ENCODE data around the gene CIAO2B.
"Not testable (repeated sequence)": the region's sequence is repeated elsewhere in the genome, so short reads cannot be mapped to it uniquely, and the experiment has no call there.

CIAO2B gene

DNA sequence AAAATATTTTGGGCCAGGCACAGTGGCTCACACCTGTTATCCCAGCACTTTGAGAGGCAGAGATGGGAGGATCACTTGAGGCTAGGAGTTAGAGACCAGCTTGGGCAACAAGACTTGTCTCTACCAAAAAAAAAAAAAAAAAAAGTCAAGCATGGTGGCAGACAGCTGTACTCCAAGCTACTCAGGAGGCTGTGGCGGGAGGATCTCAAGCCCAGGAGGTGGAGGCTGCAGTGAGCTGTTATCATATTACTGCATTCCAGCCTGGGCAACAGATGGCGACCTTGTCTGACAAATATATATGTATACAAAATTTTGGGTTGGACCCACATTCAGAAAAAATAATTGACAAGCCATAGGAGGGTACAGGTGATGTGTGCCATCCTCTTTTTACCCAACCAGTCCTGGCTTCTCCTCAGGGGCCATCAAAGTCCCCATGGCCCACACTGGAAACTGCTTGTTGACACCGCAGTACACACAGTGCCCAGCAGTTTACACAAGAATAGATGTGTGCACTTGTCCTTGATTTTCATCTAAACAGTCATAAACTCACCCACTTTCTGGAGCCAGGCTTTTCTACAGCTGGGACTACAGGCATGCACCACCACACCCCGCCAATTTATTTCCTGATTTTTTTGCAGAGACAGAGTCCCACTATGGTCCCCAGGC is 2.8 kb upstream of the CIAO2B start:
- no peak for DNase-seq

GRCh38 chr16:66936462-66936861 is 2.3 kb upstream of the CIAO2B start:
- DNase-seq: no peak

- DNase-seq: no peak
Measured at GRCh38 chr16:66935314-66936011, 1.3 kb upstream of the CIAO2B start, which contains the start of gene CES2. Gene CES2, plus strand, starts transcription at chr16:66935516. Its CDS starts 120 bp downstream, at chr16:66935636.

DNA sequence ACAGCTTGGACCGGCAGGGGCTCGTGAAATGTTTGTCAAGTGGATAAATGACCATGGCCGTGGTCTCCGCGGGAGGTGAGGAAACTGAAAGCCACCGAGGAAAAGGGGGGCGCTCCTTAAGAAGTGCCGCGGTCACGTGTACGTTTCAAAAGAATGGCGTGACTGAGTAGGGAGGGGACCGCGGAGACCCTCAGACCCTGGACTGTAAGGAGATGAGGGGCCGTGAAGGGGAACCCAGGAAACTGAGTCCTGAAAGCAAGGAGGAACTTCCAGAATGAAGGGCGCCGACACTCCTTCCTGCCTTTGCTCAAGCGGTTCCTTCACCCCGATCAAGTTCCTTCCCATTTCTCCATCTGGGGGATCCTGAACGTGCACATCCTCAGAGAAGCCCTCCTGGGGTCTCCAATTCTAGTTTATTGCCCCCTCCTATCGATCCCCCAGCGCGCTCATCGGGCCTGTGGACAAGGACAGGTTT is 674 bp upstream of the CIAO2B start:
- not testable (repeated sequence) for DNase-seq

DNA sequence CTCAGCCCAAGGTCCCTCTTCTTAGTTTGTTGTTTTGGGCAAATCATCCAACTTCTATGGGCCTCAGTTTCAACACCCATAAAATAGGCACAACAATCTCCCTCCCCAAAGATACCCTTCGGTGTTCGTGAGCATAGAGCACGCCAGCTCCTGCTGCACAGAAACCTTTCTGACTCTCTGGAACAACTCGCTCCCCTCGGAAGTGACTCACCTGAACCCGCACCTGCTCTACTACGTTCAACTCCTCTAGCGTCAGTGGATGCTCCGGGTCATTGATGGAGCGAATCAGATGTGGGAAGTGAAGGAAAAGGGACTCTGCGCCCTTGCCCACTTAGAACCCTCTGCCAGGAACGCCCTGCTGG is 445 bp downstream of the CIAO2B start:
- no peak for DNase-seq

- no peak for DNase-seq
Measured at GRCh38 chr16:66932076-66932475, 2.1 kb downstream of the CIAO2B start.

- DNase-seq: no peak
Measured at GRCh38 chr16:66931665-66932064, 2.5 kb downstream of the CIAO2B start.

DNA sequence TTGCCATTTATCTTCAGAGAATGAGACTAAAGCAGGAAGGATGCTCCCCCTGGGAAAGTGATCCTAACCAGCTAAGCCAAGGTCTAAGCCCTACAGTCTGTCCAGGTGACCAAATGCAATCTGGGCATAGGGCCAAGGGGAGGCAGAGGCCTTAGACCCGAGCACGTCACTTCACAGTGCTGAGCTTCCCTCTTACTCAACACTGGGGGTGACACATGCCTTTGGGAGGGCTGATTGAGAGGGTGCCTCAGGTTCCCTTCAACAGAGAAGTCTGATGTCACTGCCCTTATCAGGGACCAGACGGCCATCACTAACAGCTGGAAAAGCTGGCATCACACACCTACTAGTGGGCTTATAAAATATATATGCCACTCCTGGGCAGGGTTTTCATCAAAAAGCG is 4.0 kb downstream of the CIAO2B start:
- DNase-seq: no peak

DNA sequence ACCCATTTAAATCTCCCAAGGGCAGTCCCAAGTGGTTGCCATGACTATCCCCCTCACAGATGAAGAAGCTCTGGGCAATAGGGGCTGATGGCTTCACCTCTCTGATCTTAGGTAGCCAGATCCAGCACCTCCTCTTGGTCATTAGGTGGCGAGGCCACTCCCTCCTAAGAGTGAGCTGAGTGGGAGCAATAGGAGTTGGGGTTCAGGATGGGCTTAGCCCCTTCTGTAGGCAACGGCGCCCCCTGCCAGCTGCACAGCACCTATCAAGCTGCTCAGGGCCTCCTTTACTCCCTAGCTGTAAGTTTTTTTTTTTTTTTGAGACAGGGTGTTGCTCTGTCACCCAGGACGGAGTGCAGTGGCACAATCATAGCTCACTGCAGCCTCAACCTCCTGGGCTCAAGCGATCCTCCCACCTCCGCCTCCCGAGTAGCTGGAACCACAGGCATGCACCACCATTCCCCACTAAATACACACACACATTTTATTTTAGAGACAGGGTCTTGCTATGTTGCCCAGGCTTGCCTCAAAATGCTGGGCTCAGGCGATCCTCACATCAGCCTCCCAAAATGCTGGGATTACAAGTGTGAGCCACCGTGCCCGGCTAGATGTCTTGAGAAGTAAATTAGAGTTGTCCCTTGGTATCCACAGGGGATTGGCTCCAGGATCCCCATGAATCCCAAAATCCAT is 5.4 kb downstream of the CIAO2B start:
- no peak for DNase-seq

GRCh38 chr16:66927918-66928649 is 6.1 kb downstream of the CIAO2B start:
- no peak for DNase-seq

DNA sequence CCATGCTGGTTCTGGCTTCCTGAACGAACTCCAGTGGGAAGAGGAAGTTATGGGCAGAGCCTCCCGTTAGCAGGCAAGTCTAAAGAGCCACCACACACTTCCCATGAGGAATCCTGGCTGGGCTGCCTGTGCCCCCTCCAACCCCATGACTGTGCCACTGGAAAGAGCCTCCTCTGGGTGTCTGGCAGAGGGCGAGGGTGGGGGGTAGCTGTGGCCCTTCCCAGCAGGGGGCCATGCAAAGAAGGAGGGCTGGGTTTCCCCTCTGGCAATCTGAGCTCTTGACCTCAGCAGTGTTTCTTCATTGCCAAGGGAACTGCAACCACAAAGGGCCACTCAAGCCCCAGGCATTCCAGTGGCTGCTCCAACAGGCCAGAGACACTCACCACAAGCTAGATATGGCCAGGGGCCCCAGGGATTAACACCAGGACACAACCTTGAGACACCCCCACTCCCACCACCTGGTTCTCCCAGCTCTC is 7.2 kb downstream of the CIAO2B start:
- no peak for DNase-seq

DNA sequence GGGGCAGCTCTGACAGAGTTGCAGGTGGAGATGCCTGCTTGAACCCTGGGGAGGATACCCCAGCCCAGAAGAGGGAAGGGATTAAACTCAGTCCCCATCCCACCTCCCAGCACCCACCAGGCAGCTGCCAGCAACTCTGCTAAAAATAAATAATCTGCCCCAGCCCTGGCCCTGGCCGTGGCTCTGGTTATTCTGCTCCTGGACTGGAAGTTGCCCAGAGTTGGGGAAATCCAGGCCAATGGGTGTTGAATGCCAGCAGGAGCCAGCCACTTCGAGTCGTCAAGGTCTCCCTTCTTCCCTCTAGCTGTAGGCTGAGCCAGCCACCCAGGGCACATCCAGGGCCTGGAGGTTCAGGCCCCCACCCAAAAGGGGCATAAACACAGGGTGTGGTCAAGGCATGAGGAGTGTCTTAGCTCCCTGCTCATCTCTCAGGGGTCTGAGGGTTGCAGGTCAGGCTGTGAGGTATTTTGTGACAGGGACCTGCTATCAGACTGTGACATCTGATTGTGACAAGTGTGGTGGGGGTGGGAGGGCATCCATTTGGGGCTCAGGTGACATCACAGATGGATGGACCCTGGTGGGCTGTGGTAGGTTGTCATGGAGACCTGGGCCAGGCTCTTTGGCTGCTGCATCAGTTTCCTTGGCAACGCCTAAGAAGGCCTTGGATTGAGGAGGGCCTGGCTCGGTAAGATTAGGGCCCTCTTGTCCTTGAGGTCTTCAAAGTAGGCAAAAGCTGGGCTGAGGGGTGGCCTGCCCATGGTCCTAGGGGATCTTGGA is 7.8 kb downstream of the CIAO2B start:
- DNase-seq: no peak

- no peak for DNase-seq
Measured at GRCh38 chr16:66925322-66925840, 8.8 kb downstream of the CIAO2B start, which contains the start of gene RRAD. Gene RRAD, minus strand, starts transcription at chr16:66925535. Its CDS starts 356 bp downstream, at chr16:66925179.

DNA sequence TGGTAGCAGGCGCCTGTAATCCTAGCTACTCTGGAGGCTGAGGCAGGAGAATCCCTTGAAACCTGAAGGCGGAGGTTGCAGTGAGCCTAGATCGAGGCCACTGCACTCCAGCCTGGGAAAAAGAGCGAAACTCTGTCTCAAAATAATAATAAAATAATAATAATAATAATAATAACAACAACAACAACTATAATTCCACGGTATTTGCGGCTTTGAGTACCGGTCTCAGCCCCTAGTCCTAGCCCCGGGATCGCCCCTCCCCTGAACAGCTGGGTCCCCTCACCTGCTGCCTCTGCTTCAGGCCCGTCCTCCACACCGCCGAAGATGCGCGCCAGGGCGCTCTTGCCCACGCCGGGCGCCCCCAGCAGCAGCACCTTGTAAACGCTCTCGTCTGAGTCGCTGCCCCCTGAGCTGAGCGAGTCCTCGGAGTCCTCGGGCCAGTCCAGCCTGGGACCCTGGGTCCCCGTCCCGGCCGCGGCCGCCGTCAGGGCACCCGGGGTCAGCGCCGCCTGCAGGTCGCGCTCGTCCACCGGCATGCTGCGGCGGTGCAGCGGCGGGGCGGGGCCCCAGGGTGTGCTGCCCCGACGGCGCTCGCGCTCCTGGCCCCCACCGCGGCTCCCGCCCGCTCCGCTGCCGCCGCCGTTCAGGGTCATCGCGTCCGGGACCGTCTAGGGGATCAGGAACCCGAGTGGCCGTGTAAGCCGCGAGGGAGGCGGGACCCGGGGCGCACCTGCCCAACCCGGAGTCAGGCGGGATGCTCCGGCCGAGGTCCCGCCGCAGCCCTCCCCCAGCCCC is 9.5 kb downstream of the CIAO2B start:
- DNase-seq: peak in 4 of 6 experiments; percentile 8 to 25 (median 13)

DNA sequence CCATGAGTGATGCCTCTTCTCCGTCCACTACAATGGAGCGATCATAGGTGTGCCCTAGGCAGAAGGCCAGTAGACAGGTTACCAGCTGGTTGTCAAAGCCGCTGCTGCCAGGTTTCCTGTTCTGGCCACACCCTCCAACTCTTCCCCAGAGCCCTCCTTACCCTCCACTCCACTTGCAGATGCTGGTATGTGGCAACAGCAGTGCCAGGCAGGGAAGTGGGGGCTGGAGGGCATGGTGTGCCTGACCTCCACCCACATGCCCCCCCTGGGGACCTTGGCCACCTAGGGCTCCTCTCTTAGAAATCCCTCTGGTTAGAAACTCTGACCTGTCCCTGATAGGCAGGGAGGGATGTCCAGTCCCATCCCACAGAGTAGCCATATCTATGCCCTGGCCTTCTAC is 10.3 kb downstream of the CIAO2B start:
- DNase-seq: no peak

GRCh38 chr16:66923247-66923731 is 10.9 kb downstream of the CIAO2B start:
- no peak for DNase-seq

DNA sequence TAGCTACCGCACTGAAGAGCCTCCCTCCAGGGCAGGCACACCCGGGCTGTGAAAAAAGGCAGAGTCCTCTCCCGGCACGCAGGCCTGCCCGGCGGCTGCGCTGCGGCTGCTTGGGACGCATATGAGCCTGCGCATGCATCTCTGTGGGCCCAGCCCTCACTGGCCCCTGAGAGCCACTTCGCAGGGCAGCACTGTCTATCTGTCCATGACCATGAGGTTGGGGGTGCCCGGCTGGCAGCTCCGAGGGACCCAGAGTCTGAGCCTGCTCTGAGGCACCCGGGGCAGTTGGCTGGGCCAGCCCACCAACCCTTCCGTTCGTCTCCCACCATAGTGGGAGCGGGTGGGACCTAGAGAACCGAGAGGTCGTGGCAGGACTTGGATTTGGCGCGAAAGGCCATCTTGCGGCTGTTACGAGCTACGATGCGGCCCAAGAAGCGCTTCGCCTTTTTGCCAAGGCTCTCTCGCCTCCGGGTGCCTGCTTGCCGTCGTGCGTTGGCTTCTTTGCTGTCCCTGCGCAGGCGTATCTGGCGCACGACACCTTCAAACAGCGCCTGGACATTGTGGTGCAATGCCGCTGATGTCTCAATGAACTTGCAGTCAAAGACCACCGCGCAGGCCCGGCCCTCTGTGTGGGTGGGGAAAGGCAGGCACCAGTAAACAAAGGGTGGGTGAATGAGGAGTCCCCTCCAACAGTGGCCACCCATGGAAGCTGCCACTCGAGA is 12.3 kb downstream of the CIAO2B start:
- no peak for DNase-seq

DNA sequence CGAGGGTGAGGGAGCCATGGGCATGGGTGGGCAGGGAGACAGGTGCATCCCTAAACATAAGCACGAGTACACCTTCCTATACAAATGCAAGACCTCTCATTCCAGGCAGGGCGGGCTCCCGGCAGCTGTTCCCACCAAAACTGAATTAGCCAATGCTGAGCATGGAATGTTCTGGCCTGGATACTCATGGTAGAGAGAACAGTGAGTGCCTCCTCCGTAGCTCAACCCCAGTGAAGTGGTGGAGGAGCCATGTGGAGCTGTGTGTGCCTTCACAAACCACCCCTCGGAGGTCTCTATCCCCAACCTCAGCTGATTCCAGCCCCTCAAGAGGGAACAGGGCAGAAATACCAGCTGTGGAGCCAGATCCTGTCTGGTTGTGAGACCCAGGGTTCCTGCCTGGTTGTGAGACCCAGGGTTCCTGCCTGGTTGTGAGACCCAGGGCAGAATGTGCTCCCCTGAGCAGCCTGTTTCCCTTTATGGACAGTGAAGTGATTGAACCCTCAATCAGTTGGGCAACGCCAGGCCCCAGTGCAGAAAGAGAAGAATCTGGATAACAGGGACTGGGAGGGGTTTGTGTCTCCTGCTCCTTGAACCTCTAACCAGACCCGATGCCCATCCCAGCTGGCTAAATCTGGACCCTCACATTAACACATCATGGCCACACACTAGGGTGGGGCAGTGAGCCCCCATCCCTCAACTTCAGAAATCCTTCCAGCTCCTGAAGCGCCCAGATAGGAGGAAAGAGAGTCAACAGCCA is 13.1 kb downstream of the CIAO2B start:
- DNase-seq: no peak

DNA sequence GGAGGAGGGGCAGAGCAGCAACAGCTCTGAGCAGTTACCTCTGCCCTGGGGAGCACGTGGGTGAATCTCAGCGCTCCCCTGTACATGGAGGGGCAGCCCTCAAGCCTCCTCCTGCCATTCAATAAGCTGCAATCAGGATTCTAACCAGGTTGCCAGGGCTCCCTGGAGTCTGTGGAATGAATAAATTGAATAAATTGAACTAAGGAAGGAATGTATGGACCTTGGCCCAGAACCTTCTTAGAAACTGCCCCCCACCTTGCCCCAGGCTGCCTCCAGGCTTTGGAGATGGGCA is 14.0 kb downstream of the CIAO2B start:
- no peak for DNase-seq

All from stimulated activated naive CD4-positive, alpha-beta T cell (primary cell).